Fibroblast of peridontal ligament (primary cell): ENCODE measurements around the gene CFAP90.

Experiments
- DNase-seq: peaks from one replicate; pipeline ENCODE4 v3.0.0-alpha.2; 2010; ENCODE audit errors: extremely low read depth

The CFAP90 gene

DNA sequence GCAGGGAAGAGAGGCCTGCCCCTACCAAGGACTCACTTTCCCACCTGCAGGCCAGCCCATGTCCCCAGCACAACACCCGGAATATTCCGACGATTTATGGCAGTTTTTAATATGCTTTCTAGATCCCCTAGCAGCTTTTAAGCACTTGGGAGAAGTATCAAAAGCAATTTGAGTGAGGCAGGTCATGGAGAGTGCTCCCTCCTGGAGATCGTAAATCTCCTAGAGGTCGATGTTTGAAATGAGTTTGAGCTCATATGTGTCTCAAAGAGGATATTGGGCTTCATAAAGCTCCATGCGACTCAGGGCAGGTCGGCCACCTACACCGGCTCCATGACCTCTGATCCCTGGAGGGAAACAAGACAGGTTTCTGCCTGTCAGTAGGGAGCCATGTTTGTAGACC lies 27.3 kb downstream of the CFAP90 start:
- DNase-seq, result no peak

DNA sequence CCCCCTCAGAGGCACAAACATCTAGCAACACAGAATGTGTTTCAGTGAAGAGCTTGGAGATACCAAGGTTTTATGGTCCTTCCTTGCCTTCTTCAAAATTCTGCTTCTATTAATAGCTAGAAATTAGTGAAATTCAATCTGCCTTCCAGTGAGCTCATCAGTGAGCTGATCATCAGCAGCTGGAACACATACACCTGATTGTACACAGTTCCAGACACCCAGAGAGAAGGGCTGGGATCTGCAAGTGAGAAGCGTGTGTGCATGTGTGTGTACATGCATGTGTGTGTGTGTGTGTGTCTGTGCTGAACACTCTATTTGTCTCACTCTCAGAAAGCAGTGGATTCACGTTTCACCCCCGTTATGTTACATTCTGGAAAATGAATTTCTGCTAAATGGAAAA lies 28.5 kb downstream of the CFAP90 start:
- DNase-seq, result no peak

DNA sequence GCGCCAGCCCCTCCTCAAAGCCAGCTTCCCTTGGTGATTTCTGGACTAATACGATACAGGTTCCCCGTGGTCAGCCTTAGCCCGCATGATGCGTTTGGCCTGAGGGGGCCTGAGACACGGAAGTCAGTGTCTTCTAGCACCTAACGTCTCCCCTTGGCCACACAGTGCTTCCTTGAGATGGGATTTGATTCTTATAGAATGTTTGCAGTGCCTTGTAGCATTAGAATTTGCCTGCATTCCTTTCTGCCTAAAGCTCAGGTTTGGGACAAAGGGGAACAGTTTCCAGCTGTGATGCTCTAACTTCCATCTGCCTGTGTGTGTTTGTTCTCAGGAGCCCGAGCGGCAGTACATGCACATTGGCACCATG lies 34.4 kb downstream of the CFAP90 start:
- no peak for DNase-seq

DNA sequence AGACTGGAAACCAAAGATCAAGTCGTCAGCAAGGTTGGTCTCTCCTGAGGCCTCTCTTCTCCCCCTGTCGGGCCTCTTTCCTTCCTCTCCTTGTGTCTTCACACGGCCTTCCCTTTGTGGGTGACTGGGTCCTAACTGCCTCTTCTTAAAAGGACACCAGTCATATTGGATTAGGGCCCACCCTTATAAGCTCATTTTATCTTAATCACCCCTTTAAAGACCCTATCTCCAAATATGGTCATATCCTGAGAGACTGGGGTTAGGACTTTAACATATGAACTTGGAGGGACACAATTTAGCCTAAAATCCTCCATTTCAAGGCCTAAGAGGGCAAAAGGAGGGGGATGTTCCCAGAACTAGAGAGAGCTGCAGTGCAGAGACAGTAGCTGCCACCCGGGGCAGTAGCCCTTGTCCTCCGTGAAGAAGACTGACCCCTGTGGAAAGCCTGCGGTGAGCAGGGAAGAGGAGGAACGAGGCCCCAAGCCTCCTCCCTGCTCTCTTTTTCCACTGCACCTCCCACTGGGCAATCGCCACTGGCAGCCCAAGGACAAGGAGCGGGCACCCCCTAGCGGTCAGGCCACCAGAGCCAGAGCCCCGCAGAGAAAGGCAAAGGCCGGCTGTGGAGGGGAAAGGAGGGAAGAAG lies 34.9 kb downstream of the CFAP90 start:
- DNase-seq, result peak; percentile 40

DNA sequence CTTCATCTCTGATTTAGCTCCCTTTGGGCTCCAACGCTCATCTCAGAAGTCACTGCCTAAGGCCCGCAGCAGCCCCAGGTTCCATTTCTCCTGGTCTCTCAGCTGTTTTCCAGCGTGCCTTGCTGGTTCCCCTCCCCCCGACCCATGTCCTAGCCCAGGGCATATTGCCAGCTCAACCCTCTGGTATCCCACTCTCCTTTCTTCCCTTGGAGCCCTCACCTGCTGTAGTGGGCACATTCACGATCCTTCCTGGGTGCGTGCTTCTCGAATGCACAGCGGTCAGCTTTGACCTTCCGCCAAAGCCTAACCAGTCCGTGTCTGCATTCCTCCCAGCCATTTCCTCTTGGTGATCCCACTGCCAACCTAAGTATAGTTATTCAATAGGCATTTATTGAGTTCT lies 36.1 kb downstream of the CFAP90 start:
- no peak for DNase-seq

DNA sequence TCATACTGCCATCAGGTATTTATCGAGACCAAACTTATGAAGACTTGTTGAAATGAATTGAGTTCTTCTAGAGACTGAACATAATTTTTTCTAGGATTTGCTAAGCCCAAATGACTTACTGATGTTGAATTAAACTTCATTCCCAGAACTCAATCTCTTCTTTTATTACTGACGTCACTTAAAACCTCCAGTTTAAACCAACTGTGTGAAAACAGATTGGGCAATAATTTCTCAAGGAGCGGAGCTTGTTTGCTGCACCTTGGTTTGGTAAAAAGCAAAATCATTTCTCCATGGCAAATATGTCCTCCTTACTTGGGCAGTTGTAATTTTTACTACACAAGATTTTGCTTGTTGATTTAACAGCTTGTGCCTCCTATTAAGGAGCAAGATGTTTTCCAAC lies 37.4 kb downstream of the CFAP90 start:
- no peak for DNase-seq

DNA sequence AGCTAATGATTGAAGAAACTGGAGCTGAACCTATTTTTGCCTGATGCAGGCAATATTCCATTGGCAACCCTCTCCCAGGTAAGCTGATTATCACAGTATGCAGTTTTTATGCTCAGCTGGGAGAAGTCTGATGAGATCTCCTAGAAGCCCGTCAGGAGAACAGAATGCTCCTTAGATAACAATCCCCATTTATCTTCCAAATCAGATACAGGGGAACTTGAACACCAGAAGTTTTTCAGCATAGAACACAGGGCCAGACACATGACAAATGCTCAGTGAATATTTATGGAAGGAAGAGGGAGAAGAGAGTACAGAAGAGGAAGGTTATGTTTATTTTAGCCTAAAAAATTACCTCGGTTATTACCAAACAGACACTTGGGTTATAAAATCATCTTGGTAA lies 37.9 kb downstream of the CFAP90 start:
- DNase-seq, result no peak

DNA sequence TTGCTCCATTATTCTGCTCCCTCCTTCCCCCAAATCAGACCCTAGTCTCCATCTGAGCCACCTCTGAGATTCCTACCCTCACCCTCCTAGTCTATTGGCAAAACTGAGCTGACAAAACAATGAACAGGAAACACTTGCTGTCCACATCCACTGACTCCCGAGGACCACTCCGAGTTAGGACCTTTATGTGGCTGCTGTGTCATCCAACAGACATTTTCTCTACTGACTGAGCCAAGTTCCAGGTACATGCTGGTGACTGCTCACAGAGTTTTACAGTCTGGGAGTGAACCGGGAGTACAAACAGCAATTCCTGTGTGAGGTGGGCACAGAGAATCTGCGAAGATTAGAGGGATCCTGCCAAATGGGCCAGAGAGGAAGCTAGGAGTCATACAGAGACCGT lies 39.2 kb downstream of the CFAP90 start:
- DNase-seq, result no peak

DNA sequence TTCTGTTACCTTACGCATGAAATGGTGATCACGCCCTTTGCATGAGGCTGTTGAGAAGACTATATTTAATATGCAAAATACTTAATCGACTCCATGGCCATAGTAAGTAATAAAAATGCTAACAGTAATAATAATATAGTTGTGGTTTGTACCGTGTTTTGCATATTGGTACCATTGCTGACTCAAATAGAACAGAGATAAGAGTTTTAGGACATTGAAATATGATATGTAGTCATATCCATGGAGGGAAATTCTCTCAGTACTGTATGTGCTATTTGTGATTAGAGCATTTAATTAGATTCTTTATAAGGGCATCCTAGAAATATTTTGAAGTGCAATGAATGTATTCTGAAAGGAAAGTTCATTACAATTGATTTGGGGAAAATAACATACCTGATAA lies 41.9 kb downstream of the CFAP90 start:
- no peak for DNase-seq

DNA sequence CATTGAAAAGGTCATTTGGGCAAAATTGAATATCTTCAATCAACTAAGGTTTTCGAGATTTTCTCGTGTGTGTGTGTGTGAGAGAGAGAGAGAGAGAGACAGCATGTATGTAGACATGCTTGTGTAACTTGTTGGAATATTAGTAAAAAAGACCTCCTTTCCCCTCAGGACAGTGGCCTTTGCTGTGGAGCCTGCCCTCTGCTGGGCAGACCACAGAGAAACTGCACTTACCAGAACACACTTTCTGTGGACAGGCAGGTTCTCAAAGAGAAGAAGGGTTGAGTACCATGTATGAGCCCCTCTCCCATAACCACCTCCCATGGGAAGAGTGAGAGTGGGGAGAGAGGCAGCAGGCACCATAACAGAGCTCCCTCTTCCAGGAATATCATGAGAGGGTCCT lies 45.6 kb downstream of the CFAP90 start:
- DNase-seq, result no peak

DNA sequence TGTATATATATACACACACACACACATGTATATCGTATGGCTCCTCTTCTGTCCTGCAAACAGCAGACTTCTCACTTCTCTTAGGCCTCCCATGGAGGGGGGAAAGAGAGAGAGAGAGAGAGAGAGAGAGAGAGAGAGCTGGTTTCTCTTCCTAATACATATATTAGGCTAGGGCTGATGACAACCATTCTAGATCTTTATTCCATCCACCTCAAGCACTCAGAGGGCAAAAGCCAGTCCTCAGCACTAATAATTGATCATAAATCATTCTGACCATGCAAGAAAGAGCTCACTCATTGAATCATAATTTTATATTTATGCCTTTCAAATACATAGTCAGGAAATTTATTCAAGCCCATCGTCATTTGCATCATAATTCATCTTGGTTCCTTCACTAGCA lies 47.0 kb downstream of the CFAP90 start:
- no peak for DNase-seq

DNA sequence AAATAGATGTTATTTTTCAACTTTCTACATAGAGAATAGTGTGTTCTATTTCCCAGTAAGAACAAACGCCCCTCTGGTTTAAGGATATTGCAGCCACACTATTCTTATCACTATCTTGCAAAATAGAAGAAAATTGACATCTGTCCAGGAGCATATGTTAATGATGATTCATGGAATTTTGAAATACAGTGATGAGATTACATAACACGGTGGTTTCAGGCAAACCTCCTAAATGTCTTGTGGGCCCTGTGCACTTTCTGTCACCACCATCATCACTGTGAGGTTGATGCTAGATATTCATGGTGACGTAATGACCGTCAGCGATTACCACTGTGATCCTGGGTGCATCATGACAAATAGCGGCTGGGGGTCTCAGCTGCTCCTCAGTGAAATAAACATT lies 48.1 kb downstream of the CFAP90 start:
- peak; percentile 20 for DNase-seq

DNA sequence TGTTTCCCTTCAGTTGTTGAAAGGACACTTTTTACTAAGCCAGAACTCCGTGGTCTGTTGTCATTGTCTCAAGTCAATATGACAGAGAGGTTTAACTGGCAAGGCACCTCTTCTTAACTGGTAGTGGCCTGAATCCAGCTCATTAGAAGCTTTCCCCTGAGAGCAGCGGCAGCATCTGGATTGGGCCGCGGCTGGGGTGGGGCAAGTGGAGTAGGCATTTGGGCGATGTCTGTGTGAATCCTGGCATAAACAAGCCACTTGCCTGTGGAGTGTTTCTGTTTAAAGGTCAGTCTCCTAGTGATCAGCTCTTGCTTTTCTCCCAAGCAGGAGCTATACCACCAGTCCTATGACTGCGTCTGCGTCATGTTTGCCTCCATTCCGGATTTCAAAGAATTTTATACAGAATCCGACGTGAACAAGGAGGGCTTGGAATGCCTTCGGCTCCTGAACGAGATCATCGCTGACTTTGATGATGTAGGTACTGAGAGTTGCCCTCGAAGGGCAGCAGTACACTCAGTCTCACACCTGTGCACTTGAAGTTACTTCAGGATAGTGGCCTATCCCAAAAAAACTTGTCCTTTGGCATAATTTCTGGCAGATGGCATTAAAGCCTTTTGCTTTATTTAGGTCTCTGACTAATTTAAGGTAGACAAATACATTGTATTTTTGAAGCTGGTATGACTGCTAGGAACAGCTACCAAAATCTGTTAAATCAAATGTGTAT lies 48.9 kb downstream of the CFAP90 start:
- DNase-seq, result no peak

DNA sequence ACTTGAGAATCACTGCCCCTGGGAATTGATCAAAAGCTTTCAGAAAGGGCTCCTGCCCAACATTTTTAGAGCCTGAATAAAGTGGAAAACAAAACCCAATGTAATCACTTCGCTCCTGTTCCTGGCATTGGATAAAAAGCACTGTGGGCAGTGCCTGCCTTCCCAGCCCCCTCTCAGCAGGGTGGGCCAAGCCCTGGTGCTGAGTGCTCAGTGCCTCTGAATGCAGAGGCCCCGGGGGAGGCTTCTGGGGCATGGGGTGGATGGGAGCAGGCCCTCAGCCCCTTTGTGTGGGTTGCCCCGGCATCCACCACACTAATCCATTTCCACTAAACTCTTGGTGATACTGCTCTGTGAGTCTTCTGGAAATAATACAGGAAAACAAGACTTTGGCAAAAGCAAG lies 55.6 kb downstream of the CFAP90 start:
- no peak for DNase-seq

DNA sequence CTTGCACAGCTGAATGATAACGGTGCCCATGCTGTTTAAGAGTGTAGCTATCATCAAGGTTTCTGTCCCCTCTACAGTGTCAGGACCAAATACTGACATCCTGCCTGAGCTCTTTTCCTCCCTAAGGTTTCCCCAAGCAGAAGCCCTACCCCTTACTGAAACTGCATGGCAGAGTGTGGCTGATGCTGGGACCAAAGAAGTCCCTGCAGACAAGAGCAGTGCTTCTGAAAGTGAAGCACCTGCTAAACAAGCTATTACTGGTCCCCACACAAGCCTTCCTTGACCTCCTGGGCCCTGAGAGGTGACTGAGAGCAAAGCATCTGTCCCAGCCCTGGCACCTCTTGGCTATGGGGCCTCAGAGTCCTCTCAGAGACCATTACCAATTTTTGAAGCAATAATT lies 56.1 kb downstream of the CFAP90 start:
- DNase-seq, result no peak

DNA sequence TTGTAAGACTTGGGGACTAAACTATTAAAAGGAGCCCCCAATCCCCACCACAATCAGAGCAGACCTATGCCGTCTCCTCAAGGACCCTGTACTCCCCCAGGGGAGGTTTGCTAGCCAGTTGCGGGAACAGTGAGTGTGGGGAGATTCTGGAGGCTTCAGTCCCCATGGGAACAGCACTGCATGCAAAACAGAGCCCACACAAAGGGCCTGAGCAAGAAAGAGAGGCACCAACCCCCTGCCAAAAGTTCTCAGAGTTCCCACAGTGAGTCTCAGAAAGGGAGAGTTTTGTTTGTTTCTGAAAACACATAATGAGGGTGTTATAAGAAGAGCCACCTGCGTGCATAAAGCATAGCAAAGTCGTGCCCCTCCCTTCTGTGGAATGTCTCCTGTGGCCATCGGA lies 56.6 kb downstream of the CFAP90 start:
- DNase-seq, result no peak

DNA sequence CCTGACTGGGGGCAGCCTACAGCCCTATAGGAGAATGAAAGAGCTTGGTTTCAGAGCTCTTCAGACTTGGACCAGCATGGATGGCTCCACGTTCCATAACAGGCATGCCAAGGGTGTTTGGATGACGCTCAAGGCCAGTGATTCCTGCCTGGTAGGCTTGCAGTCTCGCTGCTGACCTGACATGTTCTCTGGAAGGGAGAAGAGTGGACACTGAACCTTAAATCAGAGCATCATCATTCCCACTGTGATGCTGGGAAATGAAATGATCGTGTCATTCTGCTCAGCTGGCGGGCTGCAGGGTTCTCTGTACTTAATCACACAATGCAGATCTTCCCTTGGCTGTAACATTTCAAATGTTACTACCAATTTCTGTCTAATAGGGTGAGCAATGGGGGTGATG lies 57.0 kb downstream of the CFAP90 start:
- DNase-seq, result no peak

DNA sequence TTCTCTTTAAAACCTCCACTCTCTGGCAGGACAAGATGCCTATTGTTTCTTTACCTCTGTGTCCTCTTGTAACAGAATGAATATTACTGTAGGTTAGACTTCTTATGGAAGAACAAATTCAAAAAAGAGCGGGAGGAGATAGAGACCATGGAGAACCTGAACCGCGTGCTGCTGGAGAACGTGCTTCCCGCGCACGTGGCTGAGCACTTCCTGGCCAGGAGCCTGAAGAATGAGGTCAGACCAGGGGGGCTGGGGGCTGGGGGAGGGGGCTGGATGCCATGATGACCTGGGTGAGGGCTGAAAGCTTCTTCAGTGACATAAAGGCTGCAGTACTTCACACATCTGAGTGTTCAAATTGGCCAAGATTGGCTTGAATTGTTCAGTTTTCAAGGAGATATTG lies 61.4 kb downstream of the CFAP90 start:
- DNase-seq, result no peak

DNA sequence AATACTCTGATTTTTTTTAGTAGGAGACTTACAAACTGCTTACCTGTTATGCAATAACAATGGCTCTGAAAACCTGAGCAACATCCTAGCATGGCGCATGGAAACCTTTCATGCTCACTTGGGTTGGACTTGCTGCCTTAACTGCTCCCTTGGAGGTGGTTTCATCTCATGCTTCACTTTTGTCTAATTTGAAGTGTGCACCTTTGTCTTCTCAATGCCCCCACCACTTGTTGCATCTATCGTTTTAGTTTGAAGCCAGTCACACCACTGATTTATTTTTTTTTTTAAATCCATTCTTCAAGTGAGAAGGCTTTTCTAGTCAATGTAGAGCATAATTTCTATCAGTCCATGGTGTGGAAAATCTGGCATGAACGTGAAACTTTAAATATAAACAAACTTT lies 63.2 kb downstream of the CFAP90 start:
- DNase-seq, result no peak

DNA sequence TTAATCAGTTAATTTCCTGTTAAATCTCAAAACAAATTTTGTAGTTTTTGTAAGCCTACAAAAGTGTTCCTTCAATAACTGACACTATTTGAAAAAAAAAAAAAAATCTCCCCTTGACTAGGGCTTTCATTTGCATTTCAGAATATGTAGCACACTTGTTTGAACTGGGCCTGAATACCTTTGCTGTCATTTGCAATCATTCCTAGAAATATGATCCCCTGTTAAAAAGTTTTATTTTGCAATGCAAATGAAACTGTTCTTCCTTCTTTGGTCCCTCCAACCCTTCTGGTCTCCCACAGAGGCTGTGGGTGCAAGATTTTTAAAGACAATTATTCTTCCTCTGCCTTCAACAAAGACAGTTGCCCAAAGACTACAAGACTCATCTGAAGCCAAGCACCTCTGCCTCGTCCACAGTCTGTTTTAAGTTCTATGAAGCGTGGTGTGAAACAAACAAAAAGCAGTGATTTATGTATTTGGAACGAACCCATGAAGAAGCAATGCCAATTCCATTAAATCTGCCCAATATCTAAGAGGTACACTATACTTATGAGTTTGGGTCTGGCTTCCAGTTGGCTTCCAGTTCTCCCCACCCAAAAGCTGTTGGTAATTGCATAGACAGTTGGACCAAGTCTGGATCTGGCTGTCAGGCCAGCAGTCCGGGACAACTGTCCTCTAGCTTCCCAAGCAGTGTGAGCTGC lies 66.1 kb downstream of the CFAP90 start:
- no peak for DNase-seq

DNA sequence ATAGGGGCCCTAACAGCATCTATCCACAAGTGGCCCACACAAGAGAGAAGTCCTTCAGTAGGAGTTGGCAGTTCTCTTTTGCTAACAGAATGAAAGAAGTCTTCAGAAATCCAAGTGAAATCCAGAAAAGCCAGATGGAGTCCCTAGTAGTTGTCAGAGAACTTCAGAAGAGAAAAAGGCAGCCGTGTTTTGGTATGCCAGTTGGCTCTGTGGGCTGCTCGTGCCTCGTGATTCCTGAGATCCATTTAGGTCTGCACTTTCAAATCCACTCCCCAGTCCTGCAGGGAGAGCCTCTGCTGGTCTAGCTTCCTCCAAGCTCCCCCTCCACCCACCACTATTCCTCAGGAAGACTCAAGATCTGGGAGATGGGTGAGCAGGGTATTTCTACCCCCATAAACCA lies 69.0 kb downstream of the CFAP90 start:
- no peak for DNase-seq
